ENCODE data around the gene MYO5B.

GRCh38 chr18:49972535-49972934, 222.4 kb downstream of the MYO5B start:
- TF ChIP-seq CTCF (IDR thresholded peaks at IDR 0.05; ENCODE audit: low read depth, low read length, missing input control): no peak
- TF ChIP-seq GABPA (IDR thresholded peaks at IDR 0.05 in 1 of 2, conservative IDR thresholded peaks at IDR 0.05 in 1 of 2): no peak
- TF ChIP-seq EGR1 (IDR thresholded peaks at IDR 0.05; ENCODE audit: low read depth in 2 of 2): no peak
- TF ChIP-seq, protein P1, sequence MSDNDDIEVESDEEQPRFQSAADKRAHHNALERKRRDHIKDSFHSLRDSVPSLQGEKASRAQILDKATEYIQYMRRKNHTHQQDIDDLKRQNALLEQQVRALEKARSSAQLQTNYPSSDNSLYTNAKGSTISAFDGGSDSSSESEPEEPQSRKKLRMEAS (IDR thresholded peaks at IDR 0.05): no peak
- no peak for TF ChIP-seq NR2F2 (IDR thresholded peaks at IDR 0.05)
- no peak for TF ChIP-seq JUND (IDR thresholded peaks at IDR 0.05)
- TF ChIP-seq, protein P2, sequence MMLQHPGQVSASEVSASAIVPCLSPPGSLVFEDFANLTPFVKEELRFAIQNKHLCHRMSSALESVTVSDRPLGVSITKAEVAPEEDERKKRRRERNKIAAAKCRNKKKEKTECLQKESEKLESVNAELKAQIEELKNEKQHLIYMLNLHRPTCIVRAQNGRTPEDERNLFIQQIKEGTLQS (IDR thresholded peaks at IDR 0.05): no peak
- TF ChIP-seq SP1 (IDR thresholded peaks at IDR 0.05): peak; percentile 49
- peak in 1 of 2 donors; percentile 22 for TF ChIP-seq RAD21 (IDR thresholded peaks at IDR 0.05)
- TF ChIP-seq REST (IDR thresholded peaks at IDR 0.05): no peak

Data from liver (tissue), 3 donors.